ENCODE data around the gene SIGLEC15. TPM values are rescaled to one million over a fixed set of nuclear protein-coding genes. Genes with fewer than 3 reads are reported as not detected.

The SIGLEC15 gene
- total and polyA plus RNA-seq, 2 donors from 2014 or later, result 1.2 TPM; not detected in 1

DNA sequence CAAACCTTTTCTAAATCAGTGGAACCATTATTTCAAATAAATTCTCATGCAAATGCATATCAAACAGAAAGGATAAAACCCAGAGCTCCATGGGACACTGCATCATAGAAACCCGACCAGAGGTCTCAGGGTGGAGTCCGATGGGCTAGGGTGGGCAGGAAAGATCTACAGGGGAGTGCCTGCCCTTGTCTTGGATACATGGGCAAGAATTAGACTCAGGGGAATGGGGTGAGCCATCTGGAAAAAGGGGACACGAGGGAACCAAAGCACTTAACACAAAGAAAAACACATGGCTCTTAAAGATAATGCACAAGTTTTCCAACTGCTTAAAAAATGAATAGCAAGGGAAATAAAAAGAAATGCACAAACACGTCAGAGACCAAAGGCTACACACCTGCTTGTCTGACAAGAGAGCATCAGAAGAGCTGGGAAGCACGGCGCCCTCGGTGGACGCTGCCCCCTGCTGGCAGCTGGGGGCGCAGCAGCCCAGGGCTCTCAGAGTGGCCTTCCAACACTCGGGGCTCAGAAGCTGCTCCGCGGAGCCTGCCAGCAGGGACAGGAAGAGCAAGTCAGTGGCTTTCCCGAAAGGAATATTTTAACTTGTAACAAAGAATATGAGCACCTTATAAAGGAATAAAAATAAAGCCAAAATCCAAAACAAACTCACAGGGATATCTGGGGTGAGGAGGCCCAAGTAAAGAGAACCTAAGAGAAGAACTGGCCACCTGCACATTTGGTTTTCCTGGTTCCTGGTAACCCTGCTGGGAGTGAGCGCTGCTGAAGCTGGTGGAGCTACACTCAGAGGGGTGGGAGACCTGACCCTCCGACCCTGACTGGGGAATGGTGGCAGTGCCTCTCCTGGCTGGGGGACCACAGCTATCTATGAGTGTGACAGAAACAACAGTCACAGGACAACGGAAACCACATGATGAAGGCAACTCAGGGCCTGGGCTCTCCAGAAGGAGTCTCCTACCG lies 54.5 kb downstream of the SIGLEC15 start:
- DNase-seq, result peak; percentile 75 to 88 (median 84)
- H3K27me3 ChIP-seq (ENCODE audit: control insufficient read depth, insufficient read depth, low read length), result no peaks in the 10 kb centered on the region
- no peak overlapping the region for H3K27ac ChIP-seq (ENCODE audit: low read depth in 2 of 2, low read length in 2 of 2)
- peaks cover 7 to 32% (median 17%) of the 10 kb centered on the region in 3 donors for H3K36me3 ChIP-seq (ENCODE audit: control insufficient read depth in 2 of 3, insufficient read depth in 3 of 3, low read length in 3 of 3)
- no peaks in the 10 kb centered on the region for H3K9me3 ChIP-seq (ENCODE audit: control insufficient read depth in 2 of 3, insufficient read depth in 1 of 3, low read length in 3 of 3)
- H3K4me3 ChIP-seq (ENCODE audit: low read length in 3 of 3), result no peak overlapping the region
- no peak overlapping the region for H3K9ac ChIP-seq (ENCODE audit: low read length in 3 of 3)
- no peak for FAIRE-seq
- intact Hi-C loops (cut with DNase I), result no loop called here
- TF ChIP-seq, protein P1, sequence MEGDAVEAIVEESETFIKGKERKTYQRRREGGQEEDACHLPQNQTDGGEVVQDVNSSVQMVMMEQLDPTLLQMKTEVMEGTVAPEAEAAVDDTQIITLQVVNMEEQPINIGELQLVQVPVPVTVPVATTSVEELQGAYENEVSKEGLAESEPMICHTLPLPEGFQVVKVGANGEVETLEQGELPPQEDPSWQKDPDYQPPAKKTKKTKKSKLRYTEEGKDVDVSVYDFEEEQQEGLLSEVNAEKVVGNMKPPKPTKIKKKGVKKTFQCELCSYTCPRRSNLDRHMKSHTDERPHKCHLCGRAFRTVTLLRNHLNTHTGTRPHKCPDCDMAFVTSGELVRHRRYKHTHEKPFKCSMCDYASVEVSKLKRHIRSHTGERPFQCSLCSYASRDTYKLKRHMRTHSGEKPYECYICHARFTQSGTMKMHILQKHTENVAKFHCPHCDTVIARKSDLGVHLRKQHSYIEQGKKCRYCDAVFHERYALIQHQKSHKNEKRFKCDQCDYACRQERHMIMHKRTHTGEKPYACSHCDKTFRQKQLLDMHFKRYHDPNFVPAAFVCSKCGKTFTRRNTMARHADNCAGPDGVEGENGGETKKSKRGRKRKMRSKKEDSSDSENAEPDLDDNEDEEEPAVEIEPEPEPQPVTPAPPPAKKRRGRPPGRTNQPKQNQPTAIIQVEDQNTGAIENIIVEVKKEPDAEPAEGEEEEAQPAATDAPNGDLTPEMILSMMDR (IDR thresholded peaks at IDR 0.05; ENCODE audit: borderline replicate concordance, extremely low read depth, insufficient read depth), result peak; percentile 95
- H3K4me1 ChIP-seq (ENCODE audit: control insufficient read depth in 2 of 3, insufficient read depth in 2 of 3, low read depth in 1 of 3, low read length in 3 of 3), result peaks cover 0 to 2% (median 0%) of the 10 kb centered on the region in 3 donors

DNA sequence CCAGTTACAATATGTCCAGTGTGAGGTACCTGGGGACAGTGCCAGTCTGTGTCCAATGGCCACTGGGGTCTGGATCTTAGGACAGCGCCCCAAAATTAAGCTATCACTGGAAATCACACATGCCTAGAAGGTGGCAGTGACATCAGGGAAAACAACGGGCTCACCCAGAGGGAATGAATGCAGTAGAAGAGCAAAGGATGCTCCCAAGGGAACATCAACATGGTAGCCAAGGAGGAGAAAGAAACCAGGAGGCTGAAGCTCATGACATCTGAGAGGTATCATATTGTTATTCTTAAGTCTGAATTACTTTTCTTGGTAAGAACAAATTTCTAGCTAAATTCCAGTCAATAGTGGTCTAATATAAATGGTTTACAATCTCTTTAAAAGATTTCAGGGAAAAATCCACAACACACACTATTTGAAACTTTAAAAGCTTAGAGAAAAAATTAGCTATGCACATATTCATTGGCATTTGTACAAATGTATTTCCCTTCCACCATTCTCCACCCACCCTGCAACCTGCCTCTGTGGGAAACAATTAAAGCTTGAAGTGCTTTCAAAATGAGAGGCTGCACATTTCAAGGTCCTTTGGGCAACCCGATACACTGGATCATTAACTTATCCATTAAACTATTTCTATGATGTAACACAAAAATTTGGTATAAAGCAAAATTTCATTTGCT lies 55.5 kb downstream of the SIGLEC15 start:
- Histone ChIP-seq H3K27me3 (ENCODE audit: control insufficient read depth, insufficient read depth, low read length) (no peaks in the 10 kb centered on the region), H3K4me3 (ENCODE audit: low read length in 3 of 3) (no peak overlapping the region), H3K9ac (ENCODE audit: low read length in 3 of 3) (no peak overlapping the region), H3K27ac (ENCODE audit: low read depth in 2 of 2, low read length in 2 of 2) (no peak overlapping the region), H3K9me3 (ENCODE audit: control insufficient read depth in 2 of 3, insufficient read depth in 1 of 3, low read length in 3 of 3) (no peaks in the 10 kb centered on the region), H3K4me1 (ENCODE audit: control insufficient read depth in 2 of 3, insufficient read depth in 2 of 3, low read depth in 1 of 3, low read length in 3 of 3) (peaks cover 0 to 2% (median 0%) of the 10 kb centered on the region in 3 donors), H3K36me3 (ENCODE audit: control insufficient read depth in 2 of 3, insufficient read depth in 3 of 3, low read length in 3 of 3) (peaks cover 4 to 30% (median 15%) of the 10 kb centered on the region in 3 donors)
- FAIRE-seq, result no peak
- intact Hi-C loops (cut with DNase I), result no loop called here
- DNase-seq, result no peak
- TF ChIP-seq, protein P1 (IDR thresholded peaks at IDR 0.05; ENCODE audit: borderline replicate concordance, extremely low read depth, insufficient read depth), result no peak

DNA sequence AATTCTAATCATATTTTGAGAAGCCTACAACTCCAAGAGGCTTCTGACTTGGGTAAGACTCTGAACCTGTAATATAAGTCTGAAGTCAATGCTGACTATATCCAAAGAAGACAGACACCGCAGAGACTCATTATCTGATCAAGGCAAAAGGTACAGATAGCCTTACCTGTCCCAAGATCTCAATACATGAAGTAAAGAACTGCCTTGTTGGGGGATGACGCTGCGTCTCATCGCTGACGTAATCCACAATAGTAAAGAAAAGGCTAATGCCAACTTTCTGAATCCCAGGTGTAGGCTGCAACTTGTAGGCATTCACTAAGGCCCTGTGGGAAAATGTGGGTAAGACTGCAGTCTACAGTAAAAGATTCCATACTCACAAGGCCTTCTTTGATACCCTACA lies 62.1 kb downstream of the SIGLEC15 start:
- no peaks in the 10 kb centered on the region for H3K4me1 ChIP-seq (ENCODE audit: control insufficient read depth in 2 of 3, insufficient read depth in 2 of 3, low read depth in 1 of 3, low read length in 3 of 3)
- DNase-seq (no peak), FAIRE-seq (no peak)
- intact Hi-C loops (cut with DNase I), result no loop called here
- H3K4me3 ChIP-seq (ENCODE audit: low read length in 3 of 3), result no peak overlapping the region
- no peak overlapping the region for H3K27ac ChIP-seq (ENCODE audit: low read depth in 2 of 2, low read length in 2 of 2)
- H3K9ac ChIP-seq (ENCODE audit: low read length in 3 of 3), result no peak overlapping the region
- H3K27me3 ChIP-seq (ENCODE audit: control insufficient read depth, insufficient read depth, low read length), result no peaks in the 10 kb centered on the region
- peaks cover 3 to 21% (median 20%) of the 10 kb centered on the region in 3 donors for H3K36me3 ChIP-seq (ENCODE audit: control insufficient read depth in 2 of 3, insufficient read depth in 3 of 3, low read length in 3 of 3)
- TF ChIP-seq, protein P1 (IDR thresholded peaks at IDR 0.05; ENCODE audit: borderline replicate concordance, extremely low read depth, insufficient read depth), result no peak
- H3K9me3 ChIP-seq (ENCODE audit: control insufficient read depth in 2 of 3, insufficient read depth in 1 of 3, low read length in 3 of 3), result no peaks in the 10 kb centered on the region
